PC-3 (cell line): ENCODE data around the gene TRAPPC8.

Experiments
- EZH2 ChIP-seq: fragments of 300-600 bp; sonication (generic); IDR thresholded peaks from one replicate; pipeline ENCODE4 v1.6.1; 2017; ENCODE audit warnings: antibody characterized with exemption, mild to moderate bottlenecking, low read length; ENCODE audit not compliant: unreplicated experiment
- TF ChIP-seq, protein P1 (sequence below): fragments of 300-600 bp; sonication (generic); conservative IDR thresholded peaks from 2 replicates; pipeline ENCODE4 v1.5.1; 2017; ENCODE audit warnings: antibody characterized with exemption, low read depth, mild to moderate bottlenecking, low read length

DNA sequence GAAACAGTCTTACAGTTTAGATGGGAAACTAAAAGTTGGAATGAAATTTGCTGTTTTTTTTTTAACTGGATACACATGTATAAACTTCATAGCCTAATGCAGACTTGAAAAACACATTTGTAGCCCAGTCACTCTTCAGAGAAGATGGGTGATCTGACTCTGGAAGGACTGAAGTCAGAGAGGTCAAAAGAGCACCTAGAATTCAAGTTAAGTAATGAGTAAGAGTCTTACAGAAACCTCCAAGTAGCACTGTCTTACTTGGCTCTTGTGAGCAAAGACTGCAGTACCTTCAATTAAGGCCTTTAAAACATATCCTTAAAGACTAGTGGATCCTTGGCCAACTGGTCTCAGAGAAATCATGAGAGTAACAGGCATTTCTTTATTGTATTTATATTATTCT, 41.9 kb downstream of the TRAPPC8 start:
- TF ChIP-seq, protein P1, sequence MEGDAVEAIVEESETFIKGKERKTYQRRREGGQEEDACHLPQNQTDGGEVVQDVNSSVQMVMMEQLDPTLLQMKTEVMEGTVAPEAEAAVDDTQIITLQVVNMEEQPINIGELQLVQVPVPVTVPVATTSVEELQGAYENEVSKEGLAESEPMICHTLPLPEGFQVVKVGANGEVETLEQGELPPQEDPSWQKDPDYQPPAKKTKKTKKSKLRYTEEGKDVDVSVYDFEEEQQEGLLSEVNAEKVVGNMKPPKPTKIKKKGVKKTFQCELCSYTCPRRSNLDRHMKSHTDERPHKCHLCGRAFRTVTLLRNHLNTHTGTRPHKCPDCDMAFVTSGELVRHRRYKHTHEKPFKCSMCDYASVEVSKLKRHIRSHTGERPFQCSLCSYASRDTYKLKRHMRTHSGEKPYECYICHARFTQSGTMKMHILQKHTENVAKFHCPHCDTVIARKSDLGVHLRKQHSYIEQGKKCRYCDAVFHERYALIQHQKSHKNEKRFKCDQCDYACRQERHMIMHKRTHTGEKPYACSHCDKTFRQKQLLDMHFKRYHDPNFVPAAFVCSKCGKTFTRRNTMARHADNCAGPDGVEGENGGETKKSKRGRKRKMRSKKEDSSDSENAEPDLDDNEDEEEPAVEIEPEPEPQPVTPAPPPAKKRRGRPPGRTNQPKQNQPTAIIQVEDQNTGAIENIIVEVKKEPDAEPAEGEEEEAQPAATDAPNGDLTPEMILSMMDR, result no peak
- no peak for TF ChIP-seq EZH2
